ENCODE results near the gene DIAPH3.

The DIAPH3 gene

GRCh38 chr13:59874973-59875372 is 288.8 kb downstream of the DIAPH3 start:
- no peak for DNase-seq (ENCODE audit: low spot score)

GRCh38 chr13:59873856-59874255 is 289.9 kb downstream of the DIAPH3 start:
- DNase-seq (ENCODE audit: low spot score) = no peak

GRCh38 chr13:59873309-59873708 is 290.4 kb downstream of the DIAPH3 start:
- no peak for DNase-seq (ENCODE audit: low spot score)

GRCh38 chr13:59867867-59868266 is 295.9 kb downstream of the DIAPH3 start:
- DNase-seq (ENCODE audit: low spot score) = no peak

GRCh38 chr13:59865398-59865797 is 298.3 kb downstream of the DIAPH3 start:
- DNase-seq (ENCODE audit: low spot score) = no peak

GRCh38 chr13:59863621-59864020 is 300.1 kb downstream of the DIAPH3 start:
- DNase-seq (ENCODE audit: low spot score) = no peak

- no peak for DNase-seq (ENCODE audit: low spot score)
These were observed 302.1 kb downstream of the DIAPH3 start for GRCh38 chr13:59861676-59862075.

GRCh38 chr13:59856281-59856810 is 307.4 kb downstream of the DIAPH3 start:
- no peak for DNase-seq (ENCODE audit: low spot score)

GRCh38 chr13:59846845-59847620 is 316.7 kb downstream of the DIAPH3 start:
- DNase-seq (ENCODE audit: low spot score) = no peak

- DNase-seq (ENCODE audit: low spot score) = no peak
These were observed 320.7 kb downstream of the DIAPH3 start for GRCh38 chr13:59843040-59843439.

- DNase-seq (ENCODE audit: low spot score) = no peak
These were observed 321.2 kb downstream of the DIAPH3 start for GRCh38 chr13:59842507-59842906.

GRCh38 chr13:59839186-59839585 is 324.5 kb downstream of the DIAPH3 start:
- DNase-seq (ENCODE audit: low spot score) = no peak

GRCh38 chr13:59837101-59837500 is 326.6 kb downstream of the DIAPH3 start:
- DNase-seq (ENCODE audit: low spot score) = no peak

- no peak for DNase-seq (ENCODE audit: low spot score)
These were observed 328.2 kb downstream of the DIAPH3 start for GRCh38 chr13:59835569-59835968.

- DNase-seq (ENCODE audit: low spot score) = no peak
These were observed 328.9 kb downstream of the DIAPH3 start for GRCh38 chr13:59834801-59835200.

GRCh38 chr13:59829690-59830089 is 334.0 kb downstream of the DIAPH3 start:
- DNase-seq (ENCODE audit: low spot score) = no peak

GRCh38 chr13:59823486-59823885 is 340.2 kb downstream of the DIAPH3 start:
- DNase-seq (ENCODE audit: low spot score) = peak; percentile 1

GRCh38 chr13:59809564-59809963 is 354.2 kb downstream of the DIAPH3 start:
- DNase-seq (ENCODE audit: low spot score) = no peak

- no peak for DNase-seq (ENCODE audit: low spot score)
These were observed 356.9 kb downstream of the DIAPH3 start for GRCh38 chr13:59806801-59807200.

- no peak for DNase-seq (ENCODE audit: low spot score)
These were observed 362.4 kb downstream of the DIAPH3 start for GRCh38 chr13:59801107-59801880.

GRCh38 chr13:59793107-59793506 is 370.6 kb downstream of the DIAPH3 start:
- no peak for DNase-seq (ENCODE audit: low spot score)

GRCh38 chr13:59790626-59791025 is 373.1 kb downstream of the DIAPH3 start:
- DNase-seq (ENCODE audit: low spot score) = no peak

- DNase-seq (ENCODE audit: low spot score) = no peak
These were observed 374.2 kb downstream of the DIAPH3 start for GRCh38 chr13:59789558-59789957.

Data from Ammon's horn (tissue), 1 donor.